Mesenchymal stem cell (in vitro differentiated cells and primary cell): ENCODE measurements around the gene BCL2L14.

ENCODE experiments used
- DNase-seq: peaks from one replicate; pipeline ENCODE4 v3.0.0-alpha.2; 2013
- H2AFZ ChIP-seq: one replicate; pipeline ENCODE4 v1.6.1; 2013; ENCODE audit warnings: low read depth, mild to moderate bottlenecking, control low read depth, inconsistent platforms, low read length, moderate library complexity
- H2AK5ac ChIP-seq: 2 replicates; pipeline ENCODE4 v1.6.1; 2013; ENCODE audit warnings: low read length, moderate library complexity, mild to moderate bottlenecking, inconsistent platforms; ENCODE audit not compliant: severe bottlenecking
- H2BK120ac ChIP-seq: one replicate; pipeline ENCODE4 v1.6.1; 2013; ENCODE audit warnings: low read depth, mild to moderate bottlenecking, inconsistent platforms, low read length, moderate library complexity
- H2BK12ac ChIP-seq, 2 experiments: one replicate each; pipeline ENCODE4 v1.6.1; 2013; ENCODE audit warnings: inconsistent platforms in 2 of 2, low read length in 2 of 2, mild to moderate bottlenecking in 2 of 2, moderate library complexity in 2 of 2, control low read depth in 1 of 2
- H2BK15ac ChIP-seq: one replicate; pipeline ENCODE4 v1.6.1; 2013; ENCODE audit warnings: mild to moderate bottlenecking, low read depth, inconsistent platforms; ENCODE audit not compliant: poor library complexity, severe bottlenecking
- H2BK5ac ChIP-seq: 2 replicates; pipeline ENCODE4 v1.6.1; 2013; ENCODE audit warnings: low read depth, mild to moderate bottlenecking, low read length, control low read depth, inconsistent platforms; ENCODE audit not compliant: poor library complexity, severe bottlenecking
- H3K14ac ChIP-seq, 2 experiments: one replicate each; pipeline ENCODE4 v1.6.1; 2013; ENCODE audit warnings: inconsistent platforms in 2 of 2, low read length in 2 of 2, control low read depth in 1 of 2, mild to moderate bottlenecking in 1 of 2, moderate library complexity in 1 of 2
- H3K18ac ChIP-seq, 2 experiments: one replicate each; pipeline ENCODE4 v1.6.1; 2013; ENCODE audit warnings: inconsistent platforms in 2 of 2, low read length in 2 of 2, control low read depth in 1 of 2, low read depth in 1 of 2, mild to moderate bottlenecking in 1 of 2
- H3K23ac ChIP-seq, 2 experiments: one replicate each; pipeline ENCODE4 v1.6.1; 2013; ENCODE audit warnings: inconsistent platforms in 2 of 2, low read length in 2 of 2, mild to moderate bottlenecking in 2 of 2, moderate library complexity in 2 of 2, control low read depth in 1 of 2
- H3K27ac ChIP-seq: 2 replicates; pipeline ENCODE4 v1.5.1; 2013; ENCODE audit warnings: mild to moderate bottlenecking, moderate library complexity, low read length, control low read depth, inconsistent platforms; ENCODE audit not compliant: poor library complexity, severe bottlenecking
- H3K27me3 ChIP-seq, 2 experiments: 2 replicates each; pipeline versions ENCODE4 v1.6.1 to v1.7.0; 2013; ENCODE audit warnings: low read length in 2 of 2, mild to moderate bottlenecking in 2 of 2, moderate library complexity in 2 of 2, control low read depth in 1 of 2, inconsistent platforms in 1 of 2; ENCODE audit not compliant: control insufficient read depth in 1 of 2, insufficient read depth in 1 of 2
- H3K36me3 ChIP-seq, 2 experiments: 2 replicates each; pipeline versions ENCODE4 v1.6.1 to v1.7.0; 2013; ENCODE audit warnings: low read length in 2 of 2, control low read depth in 1 of 2, inconsistent platforms in 1 of 2, low read depth in 1 of 2, mild to moderate bottlenecking in 1 of 2; ENCODE audit not compliant: insufficient read depth in 2 of 2, control insufficient read depth in 1 of 2
- H3K4ac ChIP-seq, 2 experiments: one replicate each; pipeline ENCODE4 v1.6.1; 2013; ENCODE audit warnings: inconsistent platforms in 2 of 2, low read length in 2 of 2, mild to moderate bottlenecking in 2 of 2, moderate library complexity in 2 of 2, control low read depth in 1 of 2, low read depth in 1 of 2
- H3K4me1 ChIP-seq: 2 replicates; pipeline ENCODE4 v1.6.1; 2013; ENCODE audit warnings: low read depth, low read length, control low read depth; ENCODE audit not compliant: control insufficient read depth, insufficient read depth
- H3K4me2 ChIP-seq: 2 replicates; pipeline ENCODE4 v1.6.1; 2013; ENCODE audit warnings: low read length, mild to moderate bottlenecking, inconsistent platforms; ENCODE audit not compliant: poor library complexity, severe bottlenecking
- H3K4me3 ChIP-seq, 2 experiments: 2 replicates each; pipeline versions ENCODE4 v1.5.1 to v1.7.0; 2013; ENCODE audit warnings: low read length in 2 of 2, mild to moderate bottlenecking in 2 of 2, control low read depth in 1 of 2, low read depth in 1 of 2; ENCODE audit not compliant: insufficient read depth in 1 of 2
- H3K79me1 ChIP-seq: replicated peaks from 2 replicates; pipeline ENCODE4 v1.6.1; 2013; ENCODE audit warnings: mild to moderate bottlenecking, control low read depth, low read length, inconsistent platforms; ENCODE audit not compliant: poor library complexity, severe bottlenecking
- H3K9ac ChIP-seq: 2 replicates; pipeline ENCODE4 v1.7.0; 2013; ENCODE audit warnings: mild to moderate bottlenecking, low read length, moderate library complexity
- H3K9me3 ChIP-seq: 2 replicates; pipeline ENCODE4 v1.7.0; 2013; ENCODE audit warnings: mild to moderate bottlenecking, low read length; ENCODE audit not compliant: control insufficient read depth
- H4K8ac ChIP-seq: one replicate; pipeline ENCODE4 v1.6.1; 2013; ENCODE audit warnings: inconsistent platforms, mild to moderate bottlenecking, low read length, moderate library complexity
- H4K91ac ChIP-seq: one replicate; pipeline ENCODE4 v1.6.1; 2013; ENCODE audit warnings: mild to moderate bottlenecking, low read length, inconsistent platforms
- WGBS: methylation state at CpG from one replicate; pipeline ENCODE4 v1.1.7; 2013; ENCODE audit warnings: mixed read lengths; 5-methylcytosine and 5-hydroxymethylcytosine counted together

BCL2L14 gene

DNA sequence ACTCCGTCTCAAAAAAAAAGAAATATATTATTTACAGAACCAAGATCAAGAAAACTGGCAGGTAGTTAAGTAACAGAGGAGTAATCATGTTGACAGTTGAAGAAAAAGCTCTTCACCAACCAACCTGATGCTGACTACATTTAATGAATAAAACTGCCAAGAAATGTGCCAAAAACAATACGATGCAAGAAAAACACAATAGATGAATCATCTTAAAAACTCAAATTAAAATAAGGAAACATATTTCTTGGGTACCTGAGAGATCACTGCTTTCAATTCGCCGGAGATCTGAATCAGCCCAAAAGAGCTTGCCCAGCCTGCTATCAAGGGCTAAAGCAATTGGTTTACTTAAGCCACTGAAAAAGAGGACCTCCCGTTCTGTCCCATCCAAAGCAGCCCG lies 76.4 kb downstream of the BCL2L14 start:
- Histone ChIP-seq H3K79me1 (peaks cover 15% of the 10 kb centered on the region), H2BK5ac (no peak overlapping the region), H2AFZ (no peak overlapping the region), H3K4ac (no peak overlapping the region), H3K9me3 (no peaks in the 10 kb centered on the region), H3K23ac (no peak overlapping the region), H2BK15ac (no peak overlapping the region), H3K9ac (no peak overlapping the region), H3K14ac (no peak overlapping the region), H3K36me3 (peaks cover 6 to 47% of the 10 kb centered on the region in 2 experiments), H3K27me3 (no peaks in the 10 kb centered on the region), H4K91ac (no peak overlapping the region), H3K27ac (no peak overlapping the region), H2AK5ac (no peak overlapping the region), H3K18ac (no peak overlapping the region), H4K8ac (no peak overlapping the region), H2BK120ac (no peak overlapping the region), H3K4me2 (no peak overlapping the region), H3K4me3 (no peak overlapping the region), H3K4me1 (no peaks in the 10 kb centered on the region), H2BK12ac (no peak overlapping the region)
- no peak for DNase-seq
- WGBS = 96% methylated on average over 3 of the region's 6 CpGs
